ENCODE results near the gene MBNL1.

GRCh38 chr3:152331998-152332397 is 63.3 kb downstream of the MBNL1 start:
- TF ChIP-seq POLR2A (IDR thresholded peaks at IDR 0.05; ENCODE audit: low read depth, low read length) (no peak), TAF1 (IDR thresholded peaks at IDR 0.05; ENCODE audit: low read depth, low read length) (no peak), POLR2AphosphoS5 (IDR thresholded peaks at IDR 0.05; ENCODE audit: low read depth, low read length) (no peak), PAX5 (IDR thresholded peaks at IDR 0.05; ENCODE audit: insufficient read depth, low read length, severe bottlenecking) (no peak)

Data from GM12891 (cell line).